Activated CD8-positive, alpha-beta T cell treated with anti-CD3 and anti-CD28 coated beads for 36 hours (primary cell): ENCODE measurements around the gene MED15. TPM values are rescaled to one million over a fixed set of nuclear protein-coding genes. Genes with fewer than 3 reads are reported as not detected.
"Not testable (repeated sequence)": the region's sequence is repeated elsewhere in the genome, so short reads cannot be mapped to it uniquely, and the experiment has no call there.

Experiments used
- ATAC-seq: fragments of 200-7000 bp; cut with Tn5 transposase; one replicate; pipeline ENCODE4 v1.10.0; 2021; ENCODE audit warnings: mild to moderate bottlenecking, moderate library complexity
- CTCF ChIA-PET: fragments of 350-600 bp; sonication (Branson Sonifier 250); formaldehyde crosslinking; loops from one replicate; lab custom pipeline; 2021; ENCODE audit warnings: antibody characterized with exemption; lab: Charles Lee
- POLR2A ChIA-PET: fragments of 350-600 bp; sonication (Branson Sonifier 250); formaldehyde crosslinking; loops from one replicate; lab custom pipeline; 2021; ENCODE audit warnings: antibody characterized with exemption; lab: Charles Lee
- DNase-seq: peaks from one replicate; pipeline ENCODE4 v3.0.0-alpha.2; 2020
- H3K27ac Mint-ChIP-seq: one replicate; pipeline ENCODE4 v1.8.0; 2021; ENCODE audit warnings: mild to moderate bottlenecking, mixed read lengths
- H3K27me3 Mint-ChIP-seq: one replicate; pipeline ENCODE4 v1.8.0; 2021; ENCODE audit warnings: mixed read lengths
- H3K36me3 Mint-ChIP-seq: one replicate; pipeline ENCODE4 v1.8.0; 2021; ENCODE audit warnings: low read depth, mixed read lengths
- H3K4me1 Mint-ChIP-seq: one replicate; pipeline ENCODE4 v1.8.0; 2021; ENCODE audit warnings: low read depth, mixed read lengths
- H3K4me3 Mint-ChIP-seq: one replicate; pipeline ENCODE4 v1.8.0; 2021; ENCODE audit warnings: mild to moderate bottlenecking, moderate library complexity, mixed read lengths
- H3K9me3 Mint-ChIP-seq: one replicate; pipeline ENCODE4 v1.8.0; 2021; ENCODE audit warnings: mixed read lengths
- CTCF ChIP-seq: fragments of 200-600 bp; IDR thresholded peaks from one replicate; pipeline ENCODE4 v1.8.0; 2022; ENCODE audit warnings: antibody characterized with exemption, mild to moderate bottlenecking
- intact Hi-C: fragments of 100-400 bp; cut with micrococcal nuclease; formaldehyde crosslinking; loops from one replicate; pipeline ENCODE4 v1.10.0; 2022
- total RNA-seq, 2 experiments: library from RNA; stranded (reverse); gene quantifications; one replicate each; pipeline ENCODE4 v1.2.3, GENCODE V29; 2021

MED15 gene
- total RNA-seq, 2 experiments from 2014 or later: 110 to 118 TPM

DNA sequence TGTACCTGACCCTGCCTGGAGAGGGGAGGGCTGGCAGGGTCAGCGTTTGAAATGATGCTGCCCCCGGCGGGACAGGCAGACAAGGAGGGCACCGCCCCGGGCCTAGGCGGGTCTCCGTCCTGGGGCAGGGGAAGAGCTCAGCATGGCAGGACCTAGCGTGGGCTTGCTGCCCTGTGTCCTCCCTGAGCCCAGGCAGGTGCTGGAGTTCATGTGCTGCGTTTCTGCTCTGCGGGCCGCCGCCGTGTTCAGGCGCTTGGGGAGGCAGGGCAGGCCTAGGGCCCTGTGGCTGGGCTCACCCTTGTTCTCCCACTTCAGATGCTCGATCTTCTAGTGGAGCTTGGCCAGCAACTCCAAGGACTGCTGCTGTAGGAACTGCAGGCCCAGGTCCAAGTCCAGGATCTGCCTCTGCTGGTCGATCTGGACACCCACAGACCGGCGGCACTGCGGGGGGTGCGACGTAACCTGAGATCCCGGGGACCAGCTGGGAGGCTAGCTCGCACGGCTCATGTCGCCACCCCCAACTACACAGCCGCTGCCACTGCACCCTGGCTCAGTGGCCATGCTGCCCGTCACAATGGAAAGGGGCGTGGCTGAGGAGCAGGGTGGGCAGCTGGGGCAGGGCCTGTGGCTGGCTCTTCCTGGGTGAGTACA lies 84.4 kb downstream of the MED15 start:
- intact Hi-C loops: no loop called here
- H3K27ac Mint-ChIP-seq: no peak overlapping the region
- ChIA-PET CTCF (interaction anchor here (1.0 kb wide), 1 partner anchor 27 kb away, joined by 3 read pairs; no protein-coding TSS in a partner anchor), POLR2A (no interaction called here)
- H3K9me3 Mint-ChIP-seq: no peaks in the 10 kb centered on the region
- ATAC-seq: no peak
- H3K4me1 Mint-ChIP-seq: peaks cover 2% of the 10 kb centered on the region
- no peak for TF ChIP-seq CTCF
- H3K36me3 Mint-ChIP-seq: no peaks in the 10 kb centered on the region
- no peaks in the 10 kb centered on the region for H3K27me3 Mint-ChIP-seq
- H3K4me3 Mint-ChIP-seq: no peak overlapping the region
- DNase-seq: no peak

DNA sequence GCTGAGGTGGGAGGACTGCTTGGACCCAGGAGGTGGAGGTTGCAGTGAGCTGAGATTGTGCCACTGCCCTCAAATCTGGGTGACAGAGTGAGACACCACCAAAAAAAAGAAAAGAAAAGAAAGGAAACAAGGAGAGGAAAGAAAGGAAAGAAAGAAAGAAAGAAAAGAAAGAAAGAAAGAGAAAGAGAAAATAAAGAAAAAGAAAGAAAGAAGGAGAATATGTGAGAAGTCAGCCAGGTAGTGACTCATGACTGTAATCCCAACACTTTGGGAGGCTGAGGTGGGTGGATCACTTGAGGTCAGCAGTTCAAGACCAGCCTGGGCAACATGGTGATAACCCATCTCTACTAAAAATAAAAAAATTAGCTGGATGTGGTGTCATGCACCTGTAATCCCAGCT lies 86.6 kb downstream of the MED15 start:
- CTCF ChIA-PET: interaction anchor here (1.1 to 2.5 kb wide), 3 partner anchors 12 to 22 kb away, joined by 4 to 10 read pairs (median 10); no protein-coding TSS in a partner anchor
- H3K4me1 Mint-ChIP-seq, DNase-seq, H3K9me3 Mint-ChIP-seq, H3K27me3 Mint-ChIP-seq, POLR2A ChIA-PET, intact Hi-C loops, H3K4me3 Mint-ChIP-seq, ATAC-seq, H3K27ac Mint-ChIP-seq, H3K36me3 Mint-ChIP-seq: not testable (repeated sequence)

DNA sequence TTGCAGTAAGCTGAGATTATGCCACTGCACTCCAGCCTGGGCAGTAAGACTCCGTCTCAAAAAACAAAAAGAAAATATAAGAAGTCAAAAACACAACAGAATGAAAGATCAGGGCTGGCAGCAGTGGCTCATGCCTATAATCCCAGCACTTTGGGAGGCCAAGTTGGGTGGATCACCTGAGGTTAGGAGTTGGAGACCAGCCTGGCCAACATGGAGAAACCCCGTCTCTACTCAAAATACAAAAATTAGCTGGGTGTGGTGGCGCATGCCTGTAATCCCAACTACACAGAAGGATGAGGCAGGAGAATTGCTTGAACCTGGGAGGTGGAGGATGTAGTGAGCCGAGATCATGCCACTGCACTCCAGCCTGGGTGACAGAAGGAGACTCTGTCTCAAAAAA lies 87.1 kb downstream of the MED15 start:
- intact Hi-C loops, H3K4me3 Mint-ChIP-seq, H3K9me3 Mint-ChIP-seq, H3K27me3 Mint-ChIP-seq, H3K4me1 Mint-ChIP-seq, H3K36me3 Mint-ChIP-seq, ATAC-seq, DNase-seq, POLR2A ChIA-PET, H3K27ac Mint-ChIP-seq: not testable (repeated sequence)
- CTCF ChIA-PET: interaction anchor here (2.4 to 2.5 kb wide), 2 partner anchors 11 to 23 kb away, joined by 10 read pairs; no protein-coding TSS in a partner anchor

DNA sequence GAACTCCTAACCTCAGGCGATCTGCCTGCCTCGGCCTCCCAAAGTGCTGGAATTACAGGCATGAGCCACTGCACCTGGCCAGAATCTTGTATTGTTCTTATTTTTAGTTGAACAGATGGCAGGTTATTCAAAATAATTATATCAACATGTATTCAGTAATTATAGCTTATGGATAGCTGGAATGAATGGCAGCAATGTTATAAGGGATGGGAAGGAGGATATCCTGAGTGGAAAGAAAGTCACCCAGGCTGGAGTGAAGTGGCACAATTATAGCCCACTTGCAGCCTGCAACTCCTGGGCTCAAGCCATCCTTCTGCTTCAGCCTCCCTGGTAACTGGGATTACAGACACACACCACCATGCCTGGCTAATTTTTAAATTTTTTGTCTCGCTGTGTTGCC lies 88.1 kb downstream of the MED15 start:
- POLR2A ChIA-PET: no interaction called here
- H3K4me1 Mint-ChIP-seq: peaks cover 2% of the 10 kb centered on the region
- no peaks in the 10 kb centered on the region for H3K27me3 Mint-ChIP-seq
- TF ChIP-seq CTCF: no peak
- H3K36me3 Mint-ChIP-seq: no peaks in the 10 kb centered on the region
- no peaks in the 10 kb centered on the region for H3K9me3 Mint-ChIP-seq
- CTCF ChIA-PET: interaction anchor here (2.4 to 2.5 kb wide), 2 partner anchors 10 to 24 kb away, joined by 10 read pairs; no protein-coding TSS in a partner anchor
- H3K4me3 Mint-ChIP-seq: no peak overlapping the region
- no peak overlapping the region for H3K27ac Mint-ChIP-seq
- intact Hi-C loops: no loop called here
- ATAC-seq (no peak), DNase-seq (no peak)

GRCh38 chr22:20599117-20599516 lies 91.7 kb downstream of the MED15 start:
- intact Hi-C loops: no loop called here
- Mint-ChIP-seq H3K27me3 (no peaks in the 10 kb centered on the region), H3K27ac (no peak overlapping the region), H3K9me3 (no peaks in the 10 kb centered on the region), H3K4me1 (no peaks in the 10 kb centered on the region), H3K36me3 (no peaks in the 10 kb centered on the region), H3K4me3 (no peak overlapping the region)
- TF ChIP-seq CTCF: no peak
- ChIA-PET CTCF (no interaction called here), POLR2A (interaction anchor here (0.6 kb wide), 1 partner anchor 1304 kb away, joined by 3 read pairs; no protein-coding TSS in a partner anchor)
- ATAC-seq (no peak), DNase-seq (no peak)

DNA sequence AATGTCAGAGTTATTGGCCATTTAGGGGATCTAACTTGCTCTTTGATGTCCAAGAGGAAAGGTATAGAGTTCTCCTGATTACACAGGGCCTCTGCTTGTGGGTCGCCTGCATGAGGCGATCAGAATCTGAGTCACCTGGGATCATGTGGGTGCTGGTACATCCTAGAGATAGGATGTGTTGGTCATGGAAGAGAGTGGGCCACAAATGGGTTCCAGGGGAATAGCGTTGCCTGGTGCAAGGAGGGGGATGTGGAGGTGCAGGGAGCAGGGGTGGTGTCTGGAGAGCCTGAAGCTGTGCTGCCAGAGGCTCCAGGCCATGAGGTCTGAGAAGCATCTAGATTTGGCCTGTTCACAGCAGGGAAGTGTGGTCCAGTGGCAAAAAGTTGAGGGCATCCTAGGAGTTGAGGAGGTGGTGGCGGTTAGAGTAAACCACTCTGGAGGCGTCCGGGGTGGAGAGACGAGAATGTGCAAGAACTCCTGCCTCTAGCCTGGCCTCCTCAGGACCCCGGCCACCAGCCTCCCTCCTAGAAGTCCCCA lies 92.8 kb downstream of the MED15 start:
- H3K27ac Mint-ChIP-seq: no peak overlapping the region
- TF ChIP-seq CTCF: no peak
- intact Hi-C loops: no loop called here
- DNase-seq (no peak), ATAC-seq (no peak)
- H3K27me3 Mint-ChIP-seq: no peaks in the 10 kb centered on the region
- no peaks in the 10 kb centered on the region for H3K36me3 Mint-ChIP-seq
- CTCF ChIA-PET: no interaction called here
- POLR2A ChIA-PET: no interaction called here
- H3K4me1 Mint-ChIP-seq: no peaks in the 10 kb centered on the region
- no peak overlapping the region for H3K4me3 Mint-ChIP-seq
- no peaks in the 10 kb centered on the region for H3K9me3 Mint-ChIP-seq
